Measurements from ENCODE around the gene BCL7A. TPM values are rescaled to one million over a fixed set of nuclear protein-coding genes. Genes with fewer than 3 reads are reported as not detected.
"Not testable (repeated sequence)": the region's sequence is repeated elsewhere in the genome, so short reads cannot be mapped to it uniquely, and the experiment has no call there.

BCL7A gene
- polyA plus RNA-seq, 5 donors: 13.9 to 17.9 (median 16.6) TPM

- peak; percentile 74 to 78 for DNase-seq
Measured at GRCh38 chr12:122023339-122024131, 1.9 kb downstream of the BCL7A start.

- no peak for DNase-seq
Measured at GRCh38 chr12:122024132-122024785, 2.6 kb downstream of the BCL7A start.

GRCh38 chr12:122026706-122027333 lies 5.1 kb downstream of the BCL7A start:
- no peak for DNase-seq

- no peak for DNase-seq
Measured at GRCh38 chr12:122028165-122028904, 6.7 kb downstream of the BCL7A start.

GRCh38 chr12:122028905-122029560 lies 7.3 kb downstream of the BCL7A start:
- no peak for DNase-seq

- no peak for DNase-seq
Measured at GRCh38 chr12:122029620-122030423, 8.1 kb downstream of the BCL7A start.

GRCh38 chr12:122030424-122031035 lies 8.8 kb downstream of the BCL7A start:
- no peak for DNase-seq

GRCh38 chr12:122031342-122032216 lies 9.9 kb downstream of the BCL7A start:
- no peak for DNase-seq

GRCh38 chr12:122032580-122032979 lies 10.9 kb downstream of the BCL7A start:
- DNase-seq: no peak

- peak; percentile 20 to 34 for DNase-seq
Measured at GRCh38 chr12:122035292-122035691, 13.6 kb downstream of the BCL7A start.

- no peak for DNase-seq
Measured at GRCh38 chr12:122036153-122036552, 14.5 kb downstream of the BCL7A start.

GRCh38 chr12:122040579-122041386 lies 19.1 kb downstream of the BCL7A start:
- DNase-seq: peak in 1 of 2 donors; percentile 17

- not testable (repeated sequence) for DNase-seq
Measured at GRCh38 chr12:122041458-122041857, 19.8 kb downstream of the BCL7A start.

- no peak for DNase-seq
Measured at GRCh38 chr12:122042910-122043309, 21.2 kb downstream of the BCL7A start.

- no peak for DNase-seq
Measured at GRCh38 chr12:122043476-122043875, 21.8 kb downstream of the BCL7A start.

GRCh38 chr12:122045262-122045661 lies 23.6 kb downstream of the BCL7A start:
- no peak for DNase-seq

GRCh38 chr12:122046145-122046544 lies 24.5 kb downstream of the BCL7A start:
- no peak for DNase-seq

- no peak for DNase-seq
Measured at GRCh38 chr12:122048151-122048550, 26.5 kb downstream of the BCL7A start.

Measured in right lung (tissue), 5 donors.